C4-2B (cell line): ENCODE measurements around the gene SFT2D1.

Source experiments
- CTCF ChIP-seq: fragments of 450-650 bp; conservative IDR thresholded peaks from 2 replicates; pipeline ENCODE4 v1.5.1; 2017; ENCODE audit warnings: mild to moderate bottlenecking
- ZFX ChIP-seq: fragments of 450-650 bp; IDR thresholded peaks from 2 replicates; pipeline ENCODE4 v1.6.1; 2017

GRCh38 chr6:166315436-166315835, 26.9 kb downstream of the SFT2D1 start:
- TF ChIP-seq CTCF (no peak), ZFX (no peak)
